ENCODE results near the gene RRP15. TPM values are rescaled to one million over a fixed set of nuclear protein-coding genes. Genes with fewer than 3 reads are reported as not detected.

The RRP15 gene
- total RNA-seq, 1 donor from 2014 or later = 15.1 TPM

- peak; percentile 53 for DNase-seq (ENCODE audit: low read depth)
Measured at GRCh38 chr1:218339267-218339831, 54.3 kb downstream of the RRP15 start.

- no peak for DNase-seq (ENCODE audit: low read depth)
Measured at GRCh38 chr1:218341325-218341724, 56.2 kb downstream of the RRP15 start.

- DNase-seq (ENCODE audit: low read depth) = no peak
Measured at GRCh38 chr1:218342091-218342490, 57.0 kb downstream of the RRP15 start.

DNA sequence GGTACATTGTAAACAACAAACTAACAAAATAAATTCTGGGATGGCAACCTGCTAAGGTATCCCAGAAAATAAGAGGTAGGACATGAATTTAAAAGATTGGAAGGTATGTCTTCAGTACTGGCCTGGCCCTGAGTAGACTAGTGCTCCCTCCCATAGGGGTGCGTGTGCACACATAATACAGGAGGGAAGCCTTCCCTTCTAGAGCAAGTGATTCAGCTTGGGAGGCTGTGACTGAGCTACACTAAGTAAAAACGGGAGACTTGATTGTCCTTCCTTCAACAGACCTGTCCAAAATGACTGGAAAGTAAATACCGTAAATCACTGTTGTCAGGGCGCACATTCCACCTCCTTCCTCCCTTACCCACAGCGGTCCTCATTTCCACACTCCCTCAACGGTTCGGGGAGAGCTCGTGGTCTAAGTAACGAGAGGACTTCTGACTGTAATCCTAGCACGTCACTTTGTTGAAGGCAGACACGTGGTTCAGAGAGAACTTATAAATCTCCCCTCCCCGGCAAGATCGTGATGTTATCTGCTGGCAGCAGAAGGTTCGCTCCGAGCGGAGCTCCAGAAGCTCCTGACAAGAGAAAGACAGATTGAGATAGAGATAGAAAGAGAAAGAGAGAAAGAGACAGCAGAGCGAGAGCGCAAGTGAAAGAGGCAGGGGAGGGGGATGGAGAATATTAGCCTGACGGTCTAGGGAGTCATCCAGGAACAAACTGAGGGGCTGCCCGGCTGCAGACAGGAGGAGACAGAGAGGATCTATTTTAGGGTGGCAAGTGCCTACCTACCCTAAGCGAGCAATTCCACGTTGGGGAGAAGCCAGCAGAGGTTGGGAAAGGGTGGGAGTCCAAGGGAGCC is 60.0 kb downstream of the RRP15 start, which contains the start of gene TGFB2:
Gene TGFB2 (plus strand): TSS at position 523 of the 859 bp plus-strand sequence. CDS start 1,366 bp downstream, outside the sequence.
- peak; percentile 86 for DNase-seq (ENCODE audit: low read depth)

GRCh38 chr1:218345673-218346390 is 60.7 kb downstream of the RRP15 start:
- peak; percentile 74 for DNase-seq (ENCODE audit: low read depth)

- DNase-seq (ENCODE audit: low read depth) = peak; percentile 56
Measured at GRCh38 chr1:218346391-218347204, 61.5 kb downstream of the RRP15 start.

DNA sequence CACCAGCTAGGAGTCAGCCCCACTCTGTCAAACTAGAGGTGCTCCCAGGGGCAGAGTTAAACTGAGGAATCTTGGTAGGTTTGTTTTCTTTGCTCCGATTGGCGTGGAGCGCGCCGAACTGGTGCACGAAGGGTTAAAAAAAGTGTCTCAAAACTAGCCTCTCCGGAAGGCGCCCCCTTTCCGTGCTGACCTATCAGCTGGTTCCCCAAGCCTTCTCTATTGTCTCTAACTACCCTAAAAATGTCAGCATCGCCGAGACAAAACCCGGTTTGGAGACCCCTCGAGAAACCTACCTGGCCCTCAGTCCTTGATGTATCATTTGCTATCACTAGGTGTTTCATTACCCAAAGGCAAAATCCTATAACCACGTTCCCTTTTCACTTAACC is 62.2 kb downstream of the RRP15 start:
- peak; percentile 68 for DNase-seq (ENCODE audit: low read depth)

- DNase-seq (ENCODE audit: low read depth) = peak; percentile 76
Measured at GRCh38 chr1:218347723-218348627, 62.9 kb downstream of the RRP15 start.

DNA sequence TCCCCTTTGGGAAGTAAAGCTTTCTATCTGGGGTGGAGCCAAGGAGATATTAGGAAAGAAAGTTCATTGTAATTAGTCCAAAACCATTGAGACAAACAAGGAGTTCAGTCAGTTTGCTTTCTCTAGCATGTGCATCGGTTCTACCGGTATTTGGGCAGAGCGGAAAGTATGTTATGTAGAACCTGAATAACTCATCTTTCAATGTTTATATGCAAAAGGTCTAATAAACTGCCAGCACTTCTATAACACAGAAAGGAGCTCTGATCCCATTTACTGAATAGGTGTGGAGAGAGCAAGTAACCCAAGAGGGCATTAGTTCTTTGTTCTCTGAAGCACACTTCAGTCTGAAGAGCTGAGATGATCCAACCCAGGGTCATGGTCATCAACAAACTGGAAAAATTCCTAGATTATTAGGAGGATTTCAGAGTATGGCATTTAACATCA is 63.6 kb downstream of the RRP15 start:
- DNase-seq (ENCODE audit: low read depth) = peak; percentile 33

GRCh38 chr1:218349348-218350034 is 64.4 kb downstream of the RRP15 start:
- peak; percentile 38 for DNase-seq (ENCODE audit: low read depth)

DNA sequence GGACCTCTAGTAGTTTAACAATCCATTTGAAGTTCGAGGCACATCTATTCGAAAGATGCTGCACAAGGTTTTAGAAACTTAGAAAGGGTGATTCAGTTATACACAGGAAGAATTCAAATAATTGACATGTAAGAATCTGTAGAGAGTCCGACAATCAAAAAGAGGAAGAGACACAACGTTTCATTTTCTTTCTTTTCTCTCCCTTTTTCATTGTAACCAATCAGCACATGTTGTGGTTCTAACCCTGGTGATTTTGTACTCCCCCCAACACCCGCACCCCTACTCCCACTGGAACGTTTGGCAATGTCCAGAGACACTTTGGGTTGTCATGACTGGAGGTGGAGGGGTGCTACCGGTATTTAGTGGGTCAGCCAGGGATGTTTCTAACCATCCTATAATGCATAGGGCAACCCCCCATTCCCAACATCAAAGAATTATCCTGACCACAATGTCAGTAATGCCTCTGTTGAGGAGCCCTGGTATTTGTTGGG is 65.0 kb downstream of the RRP15 start:
- DNase-seq (ENCODE audit: low read depth) = peak; percentile 24

DNA sequence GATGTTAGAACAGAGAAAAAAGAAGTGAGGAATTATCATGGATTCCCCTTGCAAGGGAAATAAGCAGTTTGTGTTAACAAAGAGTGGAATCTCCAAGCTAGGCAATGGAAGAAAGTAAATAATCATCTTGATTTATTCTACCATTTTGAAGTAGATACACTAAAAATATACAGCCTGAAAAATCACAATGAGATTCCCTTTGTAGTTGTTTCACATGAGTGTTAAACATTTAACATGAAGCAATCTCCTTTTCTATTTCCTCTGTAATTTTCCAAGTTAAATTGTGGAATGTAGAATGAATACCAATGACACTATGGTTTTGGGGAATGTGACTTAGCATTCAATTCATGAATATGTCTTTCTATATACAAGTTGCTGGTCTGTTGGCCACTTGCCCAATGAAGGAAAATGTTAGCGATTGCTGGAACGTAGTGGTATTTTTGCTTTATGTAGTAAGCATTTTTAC is 65.7 kb downstream of the RRP15 start:
- peak; percentile 18 for DNase-seq (ENCODE audit: low read depth)

DNA sequence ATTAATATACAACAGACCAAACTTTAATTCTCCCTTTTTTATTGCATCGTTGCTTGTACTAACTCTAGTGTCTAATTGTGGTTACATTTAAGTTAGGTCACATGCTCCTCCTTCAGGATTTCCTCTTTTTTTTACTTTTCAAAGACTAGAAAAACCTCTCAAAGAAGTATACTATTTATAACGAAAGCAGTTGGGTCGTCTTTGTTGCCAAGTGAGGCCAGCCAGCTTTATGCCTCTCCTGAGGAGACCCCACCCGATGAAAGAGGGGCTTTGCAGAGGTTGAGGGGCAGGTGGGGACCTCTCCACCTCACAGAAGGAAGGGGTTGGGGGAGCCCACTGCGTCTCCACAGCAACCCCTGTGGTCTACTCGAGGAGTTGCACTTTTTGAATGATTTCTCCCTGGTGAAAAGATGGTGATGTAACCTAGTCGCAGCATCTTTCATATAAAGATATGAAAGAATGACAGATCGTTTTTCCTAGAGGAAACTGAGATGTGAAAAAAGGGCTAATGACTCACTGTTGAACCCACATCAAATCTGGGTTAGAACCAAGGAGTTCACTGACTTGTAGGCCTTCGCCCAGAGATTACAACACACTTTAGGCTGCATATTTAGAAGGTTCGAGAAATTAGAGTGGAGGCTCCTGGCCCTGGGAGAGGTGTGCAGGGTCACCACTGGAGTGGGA is 66.4 kb downstream of the RRP15 start:
- peak; percentile 56 for DNase-seq (ENCODE audit: low read depth)

DNA sequence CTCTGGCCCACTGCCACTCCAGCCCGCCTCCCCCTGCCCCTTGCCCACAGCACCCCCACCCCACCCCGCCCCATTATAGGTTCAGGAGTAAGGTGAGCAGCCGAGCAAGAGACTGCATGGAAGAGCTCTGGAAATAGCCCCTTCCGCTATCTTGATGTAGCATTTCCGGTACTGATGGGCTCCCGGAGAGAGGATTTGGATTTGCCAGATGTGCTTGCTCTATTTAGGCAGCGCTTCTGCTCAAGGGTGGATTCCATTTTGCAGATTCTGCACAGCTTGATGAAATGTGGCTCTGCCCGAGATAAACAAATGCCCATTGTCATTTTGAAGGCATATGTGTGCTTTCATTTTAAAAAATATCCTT is 67.0 kb downstream of the RRP15 start:
- no peak for DNase-seq (ENCODE audit: low read depth)

- no peak for DNase-seq (ENCODE audit: low read depth)
Measured at GRCh38 chr1:218353656-218354055, 68.6 kb downstream of the RRP15 start.

DNA sequence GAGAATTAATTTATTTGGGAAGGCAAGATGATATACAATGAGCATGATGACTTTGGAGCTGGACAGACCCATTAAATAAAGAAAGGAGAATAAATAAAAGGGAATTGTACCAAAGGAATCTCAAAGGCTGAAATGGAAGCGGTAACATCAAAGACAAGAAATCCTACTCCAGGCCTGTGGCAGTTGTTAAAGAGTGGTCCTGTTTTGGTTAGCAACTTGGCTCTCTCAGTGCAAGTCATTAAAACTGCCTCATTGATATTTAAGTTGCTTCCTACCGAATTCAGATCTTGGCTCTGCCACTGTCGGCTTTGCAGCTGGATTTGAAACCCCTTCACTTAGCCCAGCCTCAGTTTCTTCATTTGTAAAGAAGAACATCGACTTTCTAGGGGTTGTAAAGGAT is 70.2 kb downstream of the RRP15 start:
- DNase-seq (ENCODE audit: low read depth) = no peak

DNA sequence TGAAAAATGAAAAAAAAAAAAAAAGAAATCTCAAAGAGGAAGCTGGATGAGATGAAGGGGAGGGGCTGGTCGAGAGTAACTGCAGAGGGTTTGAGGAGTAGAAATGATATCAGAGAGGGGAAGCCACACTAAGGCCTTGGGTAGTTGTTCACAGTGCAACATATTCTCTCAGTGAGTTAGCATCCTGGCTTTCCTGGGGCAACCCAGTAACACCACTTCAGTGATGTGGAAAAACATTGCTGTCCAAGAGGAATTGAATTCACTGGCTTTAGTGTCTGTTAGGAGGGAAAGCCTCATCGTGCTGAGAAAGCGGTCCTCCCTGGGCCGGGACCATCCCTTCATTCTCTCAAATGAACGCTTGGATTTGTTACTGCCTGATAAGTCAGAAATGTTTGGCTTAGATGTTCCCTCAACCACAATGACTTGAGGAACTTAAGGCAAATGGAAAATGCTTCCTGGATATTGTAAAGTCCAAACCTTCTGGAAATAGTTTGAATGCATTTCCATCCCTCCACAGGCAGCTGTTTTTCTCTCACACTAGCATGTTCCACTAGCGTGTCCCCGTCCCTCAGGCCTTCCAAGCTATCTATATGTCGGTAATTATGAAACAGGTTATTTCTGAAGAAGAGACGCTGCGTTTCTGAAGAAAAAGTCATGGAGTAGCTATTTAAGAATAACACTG is 72.3 kb downstream of the RRP15 start:
- DNase-seq (ENCODE audit: low read depth) = no peak

DNA sequence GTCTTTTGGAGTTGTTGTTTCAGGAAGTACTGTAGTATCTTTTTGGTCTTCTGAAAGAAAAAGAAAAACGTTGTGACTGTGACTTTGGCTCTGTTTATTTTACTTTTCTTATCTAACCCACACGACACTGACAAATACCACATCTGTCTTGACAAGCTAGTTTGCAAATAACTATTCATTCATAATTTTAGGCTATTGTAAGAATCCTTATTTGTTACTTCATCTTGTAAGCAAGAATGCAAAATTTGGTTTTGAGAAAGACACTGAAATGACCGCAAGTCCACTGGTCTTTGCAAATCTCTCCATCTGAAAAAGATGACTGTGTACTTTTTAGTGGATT is 72.8 kb downstream of the RRP15 start:
- DNase-seq (ENCODE audit: low read depth) = no peak

Measured in myocyte (in vitro differentiated cells).